ENCODE measurements around the gene SST.

DNA sequence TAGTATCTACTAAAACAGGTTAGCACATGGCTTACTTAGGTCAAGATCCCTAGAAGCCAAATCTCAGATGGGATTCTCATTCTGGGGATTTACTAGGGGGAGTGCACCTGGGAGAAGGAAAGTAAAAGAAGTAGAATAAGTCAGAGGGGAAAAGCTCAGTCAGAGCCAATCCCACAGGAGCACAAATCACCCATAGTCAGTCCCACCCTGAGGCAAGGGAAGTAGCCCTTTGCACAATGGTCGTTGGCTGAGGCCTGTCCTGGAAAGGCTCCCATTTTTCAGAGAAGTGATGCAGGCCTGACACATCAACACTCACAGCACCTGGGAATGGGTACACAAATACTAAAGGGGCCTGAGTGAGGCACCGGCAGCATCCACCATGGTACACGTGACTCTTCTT, 39.8 kb downstream of the SST start:
- TF ChIP-seq CTCF (IDR thresholded peaks at IDR 0.05) (no peak), EP300 (IDR thresholded peaks at IDR 0.05; ENCODE audit: low read depth) (no peak), POLR2A (IDR thresholded peaks at IDR 0.05) (no peak), POLR2AphosphoS5 (IDR thresholded peaks at IDR 0.05) (no peak)
